VCaP (cell line): ENCODE results near the gene TSC22D3.
A peak's percentile ranks its signal among the peaks of the same experiment; 100 is the strongest.

Source experiments
- H3K27ac ChIP-seq: fragments of 450-650 bp; 2 replicates; pipeline ENCODE4 v1.5.1; 2017
- TF ChIP-seq, protein P1 (sequence below): fragments of 450-650 bp; conservative IDR thresholded peaks from 2 replicates; pipeline ENCODE4 v1.5.1; 2017; ENCODE audit warnings: mild to moderate bottlenecking, moderate library complexity

Gene TSC22D3

GRCh38 chrX:107728371-107729099, 47.1 kb downstream of the TSC22D3 start:
- TF ChIP-seq, protein P1, sequence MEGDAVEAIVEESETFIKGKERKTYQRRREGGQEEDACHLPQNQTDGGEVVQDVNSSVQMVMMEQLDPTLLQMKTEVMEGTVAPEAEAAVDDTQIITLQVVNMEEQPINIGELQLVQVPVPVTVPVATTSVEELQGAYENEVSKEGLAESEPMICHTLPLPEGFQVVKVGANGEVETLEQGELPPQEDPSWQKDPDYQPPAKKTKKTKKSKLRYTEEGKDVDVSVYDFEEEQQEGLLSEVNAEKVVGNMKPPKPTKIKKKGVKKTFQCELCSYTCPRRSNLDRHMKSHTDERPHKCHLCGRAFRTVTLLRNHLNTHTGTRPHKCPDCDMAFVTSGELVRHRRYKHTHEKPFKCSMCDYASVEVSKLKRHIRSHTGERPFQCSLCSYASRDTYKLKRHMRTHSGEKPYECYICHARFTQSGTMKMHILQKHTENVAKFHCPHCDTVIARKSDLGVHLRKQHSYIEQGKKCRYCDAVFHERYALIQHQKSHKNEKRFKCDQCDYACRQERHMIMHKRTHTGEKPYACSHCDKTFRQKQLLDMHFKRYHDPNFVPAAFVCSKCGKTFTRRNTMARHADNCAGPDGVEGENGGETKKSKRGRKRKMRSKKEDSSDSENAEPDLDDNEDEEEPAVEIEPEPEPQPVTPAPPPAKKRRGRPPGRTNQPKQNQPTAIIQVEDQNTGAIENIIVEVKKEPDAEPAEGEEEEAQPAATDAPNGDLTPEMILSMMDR = no peak

GRCh38 chrX:107726816-107727534, 48.6 kb downstream of the TSC22D3 start:
- TF ChIP-seq, protein P1 = no peak
- H3K27ac ChIP-seq = peak overlapping the region; percentile 75

More at GRCh38 chrX:107728371-107729099, 47.1 kb downstream of the TSC22D3 start:
- no peak overlapping the region; the same call in 1 of the 2 replicates for H3K27ac ChIP-seq

- peak overlapping the region; percentile 75 for H3K27ac ChIP-seq
- TF ChIP-seq, protein P1 = no peak
Observed at GRCh38 chrX:107725761-107726555, 49.6 kb downstream of the TSC22D3 start.

DNA sequence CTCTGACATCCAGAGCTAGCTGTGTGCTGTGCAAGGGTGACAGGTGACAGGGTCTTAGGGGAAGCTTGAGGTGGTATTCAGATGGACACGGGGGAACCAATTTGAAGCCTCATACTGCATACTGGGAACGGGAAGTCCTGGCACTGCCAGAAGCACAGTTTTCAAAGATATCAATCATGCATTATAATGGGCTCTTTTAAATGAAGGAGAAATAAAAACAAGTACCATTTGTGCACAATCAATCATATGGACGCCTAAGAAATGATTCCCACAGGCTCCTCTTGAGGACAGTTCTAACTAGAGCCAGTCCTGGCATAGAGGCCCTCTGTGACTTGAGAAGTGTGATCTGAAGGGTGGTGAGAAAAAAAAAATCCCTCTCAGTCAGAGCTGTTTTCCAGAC, 50.9 kb downstream of the TSC22D3 start:
- TF ChIP-seq, protein P1 = no peak
- peak overlapping the region; percentile 75; the same call in 1 of the 2 replicates for H3K27ac ChIP-seq

DNA sequence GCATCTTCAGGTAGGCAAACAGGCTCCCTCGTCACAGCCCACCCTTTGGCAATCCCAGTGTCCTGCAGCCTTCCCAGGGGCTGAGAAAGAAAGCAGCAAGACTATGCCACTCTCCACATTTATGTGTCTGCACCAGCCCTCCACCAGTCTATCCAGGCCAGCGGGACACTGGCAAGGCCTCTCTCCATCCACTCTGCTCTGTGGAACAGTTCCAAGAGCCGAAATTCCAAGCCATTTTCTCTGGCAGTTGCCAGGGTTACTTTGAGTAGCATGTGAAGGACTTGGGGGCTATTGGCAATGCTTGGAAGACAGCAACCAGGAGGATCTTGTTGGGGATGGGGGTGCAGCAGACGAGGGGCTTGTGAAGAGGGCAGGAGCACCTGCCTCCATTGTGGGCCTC, 52.1 kb downstream of the TSC22D3 start:
- TF ChIP-seq, protein P1 = no peak
- 0 out of 2 replicates have a peak overlapping the region, but pooled peaks have one; percentile 75 for H3K27ac ChIP-seq

GRCh38 chrX:107721966-107722707, 53.5 kb downstream of the TSC22D3 start:
- H3K27ac ChIP-seq = no peak overlapping the region
- TF ChIP-seq, protein P1 = no peak
